ENCODE measurements around the gene ZDHHC11B.
"Not testable (repeated sequence)": the region's sequence is repeated elsewhere in the genome, so short reads cannot be mapped to it uniquely, and the experiment has no call there.

ZDHHC11B gene

GRCh38 chr5:751992-752391 lies 32.5 kb downstream of the ZDHHC11B start:
- DNase-seq: peak; percentile 6

- peak; percentile 5 for DNase-seq
Measured at GRCh38 chr5:751496-751895, 33.0 kb downstream of the ZDHHC11B start.

- peak; percentile 7 for DNase-seq
Measured at GRCh38 chr5:750226-750625, 34.3 kb downstream of the ZDHHC11B start.

GRCh38 chr5:749101-749670 lies 35.3 kb downstream of the ZDHHC11B start:
- DNase-seq: peak; percentile 6

- peak; percentile 6 for DNase-seq
Measured at GRCh38 chr5:748011-748980, 36.2 kb downstream of the ZDHHC11B start.

GRCh38 chr5:747303-747844 lies 37.2 kb downstream of the ZDHHC11B start:
- peak; percentile 5 for DNase-seq

GRCh38 chr5:746258-746761 lies 38.2 kb downstream of the ZDHHC11B start:
- DNase-seq: peak; percentile 7

GRCh38 chr5:745272-746142 lies 39.0 kb downstream of the ZDHHC11B start:
- DNase-seq: peak; percentile 9

- DNase-seq: not testable (repeated sequence)
Measured at GRCh38 chr5:743696-744404, 40.7 kb downstream of the ZDHHC11B start.

GRCh38 chr5:742276-742675 lies 42.3 kb downstream of the ZDHHC11B start:
- not testable (repeated sequence) for DNase-seq

- not testable (repeated sequence) for DNase-seq
Measured at GRCh38 chr5:734145-734544, 50.4 kb downstream of the ZDHHC11B start.

GRCh38 chr5:732754-733454 lies 51.6 kb downstream of the ZDHHC11B start:
- not testable (repeated sequence) for DNase-seq

- DNase-seq: not testable (repeated sequence)
Measured at GRCh38 chr5:729225-729624, 55.3 kb downstream of the ZDHHC11B start.

GRCh38 chr5:727087-727486 lies 57.4 kb downstream of the ZDHHC11B start:
- not testable (repeated sequence) for DNase-seq

- not testable (repeated sequence) for DNase-seq
Measured at GRCh38 chr5:723865-724264, 60.7 kb downstream of the ZDHHC11B start.

- DNase-seq: not testable (repeated sequence)
Measured at GRCh38 chr5:723309-723708, 61.2 kb downstream of the ZDHHC11B start.

GRCh38 chr5:719379-719778 lies 65.2 kb downstream of the ZDHHC11B start:
- not testable (repeated sequence) for DNase-seq

GRCh38 chr5:717143-717542 lies 67.4 kb downstream of the ZDHHC11B start:
- no peak for DNase-seq

GRCh38 chr5:716740-717139 lies 67.8 kb downstream of the ZDHHC11B start:
- not testable (repeated sequence) for DNase-seq

- not testable (repeated sequence) for DNase-seq
Measured at GRCh38 chr5:715636-716035, 68.9 kb downstream of the ZDHHC11B start.

All from activated CD4-positive, alpha-beta T cell treated with anti-CD3 and anti-CD28 coated beads for 1 hour (primary cell).